ENCODE measurements around the gene DICER1. TPM values are rescaled to one million over a fixed set of nuclear protein-coding genes. Genes with fewer than 3 reads are reported as not detected.

The DICER1 gene
- total and polyA plus RNA-seq, 7 donors = 7.2 to 41.5 (median 30.7) TPM

DNA sequence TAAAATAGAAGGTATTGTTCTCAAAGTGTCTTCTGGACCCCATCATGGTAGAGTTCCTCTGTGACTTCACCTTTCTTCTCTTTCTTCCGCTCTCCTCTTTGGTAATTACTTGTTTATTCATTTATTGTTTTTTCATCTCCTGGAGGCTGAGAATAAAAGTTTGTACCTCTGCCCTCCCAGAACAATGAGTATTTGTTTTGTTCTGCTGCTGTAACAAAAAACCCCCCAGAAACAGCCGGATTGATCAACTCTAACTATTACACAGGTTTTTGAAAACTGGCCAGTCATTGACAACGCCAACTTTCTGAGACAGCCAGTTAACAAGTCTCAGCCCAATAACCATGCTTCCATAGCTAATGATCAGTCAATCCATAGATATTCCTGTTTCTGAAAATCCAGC, 8.2 kb upstream of the DICER1 start:
- WGBS, 3 donors = 93 to 96% (median 94%) methylated on average over 3 of the region's 3 CpGs
- DNase-seq (no peak), ATAC-seq (no peak)
- H3K27me3 ChIP-seq (ENCODE audit: insufficient read depth in 3 of 3, low read length in 2 of 3) = no peaks in the 10 kb centered on the region
- no peak overlapping the region for H3K4me3 ChIP-seq
- H3K9me3 ChIP-seq = no peaks in the 10 kb centered on the region
- no peak overlapping the region for H3K27ac ChIP-seq
- intact Hi-C loops (cut with DNase I) = loop anchor here in 1 of 2 donors (10.0 kb wide), 1 partner anchor 269 kb away; no protein-coding TSS in a partner anchor
- no peaks in the 10 kb centered on the region for H3K4me1 ChIP-seq
- TF ChIP-seq, protein P1, sequence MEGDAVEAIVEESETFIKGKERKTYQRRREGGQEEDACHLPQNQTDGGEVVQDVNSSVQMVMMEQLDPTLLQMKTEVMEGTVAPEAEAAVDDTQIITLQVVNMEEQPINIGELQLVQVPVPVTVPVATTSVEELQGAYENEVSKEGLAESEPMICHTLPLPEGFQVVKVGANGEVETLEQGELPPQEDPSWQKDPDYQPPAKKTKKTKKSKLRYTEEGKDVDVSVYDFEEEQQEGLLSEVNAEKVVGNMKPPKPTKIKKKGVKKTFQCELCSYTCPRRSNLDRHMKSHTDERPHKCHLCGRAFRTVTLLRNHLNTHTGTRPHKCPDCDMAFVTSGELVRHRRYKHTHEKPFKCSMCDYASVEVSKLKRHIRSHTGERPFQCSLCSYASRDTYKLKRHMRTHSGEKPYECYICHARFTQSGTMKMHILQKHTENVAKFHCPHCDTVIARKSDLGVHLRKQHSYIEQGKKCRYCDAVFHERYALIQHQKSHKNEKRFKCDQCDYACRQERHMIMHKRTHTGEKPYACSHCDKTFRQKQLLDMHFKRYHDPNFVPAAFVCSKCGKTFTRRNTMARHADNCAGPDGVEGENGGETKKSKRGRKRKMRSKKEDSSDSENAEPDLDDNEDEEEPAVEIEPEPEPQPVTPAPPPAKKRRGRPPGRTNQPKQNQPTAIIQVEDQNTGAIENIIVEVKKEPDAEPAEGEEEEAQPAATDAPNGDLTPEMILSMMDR (IDR thresholded peaks at IDR 0.05) = no peak
- no peaks in the 10 kb centered on the region for H3K36me3 ChIP-seq (ENCODE audit: insufficient read depth in 1 of 2, low read depth in 1 of 2)

DNA sequence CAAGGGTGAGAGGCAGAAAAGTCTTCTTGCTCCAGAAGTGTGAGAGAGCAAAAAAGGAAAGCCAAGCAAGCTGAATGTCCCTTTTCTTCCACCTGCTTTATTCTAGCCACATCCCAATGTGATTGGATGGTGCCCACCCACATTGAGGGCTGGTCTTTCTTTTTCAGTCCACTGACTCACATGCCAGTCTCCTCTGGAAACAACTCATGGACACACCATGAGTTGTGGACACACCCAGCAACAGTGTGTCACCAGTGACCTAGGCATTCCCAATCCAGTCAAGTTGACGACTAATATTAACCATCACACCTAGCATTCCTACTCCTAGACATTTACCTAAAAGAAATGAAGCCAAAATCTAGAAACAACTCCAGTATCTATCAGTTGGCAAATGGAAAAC, 7.2 kb upstream of the DICER1 start:
- H3K4me1 ChIP-seq = no peaks in the 10 kb centered on the region
- H3K4me3 ChIP-seq = no peak overlapping the region
- H3K27ac ChIP-seq = no peak overlapping the region
- H3K9me3 ChIP-seq = no peaks in the 10 kb centered on the region
- ATAC-seq = no peak
- H3K27me3 ChIP-seq (ENCODE audit: insufficient read depth in 3 of 3, low read length in 2 of 3) = no peaks in the 10 kb centered on the region
- WGBS, 3 donors = 90 to 100% (median 95%) methylated on average over 1 of the region's 1 CpG
- TF ChIP-seq, protein P1 (IDR thresholded peaks at IDR 0.05) = no peak
- no peaks in the 10 kb centered on the region for H3K36me3 ChIP-seq (ENCODE audit: insufficient read depth in 1 of 2, low read depth in 1 of 2)
- DNase-seq = no peak
- intact Hi-C loops (cut with DNase I) = loop anchor here in 1 of 2 donors (10.0 kb wide), 1 partner anchor 270 kb away; no protein-coding TSS in a partner anchor

DNA sequence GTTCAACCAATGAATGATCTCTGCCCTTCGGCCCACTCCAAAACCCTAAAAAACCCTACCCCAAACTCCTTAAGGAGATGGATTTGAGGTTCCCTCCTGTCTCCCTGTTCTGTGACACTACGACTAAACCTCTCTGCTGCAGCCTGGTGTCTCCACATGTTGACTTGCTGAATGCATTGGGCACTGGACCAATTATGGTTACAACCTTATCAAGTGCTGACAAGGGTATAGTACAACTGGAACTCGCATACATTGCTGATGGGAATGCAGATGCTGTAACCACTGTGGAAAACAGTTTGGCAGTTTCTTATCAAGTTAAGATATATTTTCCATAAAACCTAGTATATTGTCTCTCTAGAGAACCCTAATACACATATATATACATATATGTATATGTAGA, 6.3 kb upstream of the DICER1 start:
- H3K9me3 ChIP-seq = no peaks in the 10 kb centered on the region
- intact Hi-C loops (cut with DNase I) = loop anchor here in 1 of 2 donors (10.0 kb wide), 1 partner anchor 271 kb away; no protein-coding TSS in a partner anchor
- no peak overlapping the region for H3K27ac ChIP-seq
- no peaks in the 10 kb centered on the region for H3K36me3 ChIP-seq (ENCODE audit: insufficient read depth in 1 of 2, low read depth in 1 of 2)
- no peaks in the 10 kb centered on the region for H3K4me1 ChIP-seq
- WGBS, 3 donors = 87 to 97% (median 91%) methylated on average over 3 of the region's 3 CpGs
- DNase-seq (no peak), ATAC-seq (no peak)
- TF ChIP-seq, protein P1 (IDR thresholded peaks at IDR 0.05) = no peak
- H3K27me3 ChIP-seq (ENCODE audit: insufficient read depth in 3 of 3, low read length in 2 of 3) = no peaks in the 10 kb centered on the region
- no peak overlapping the region for H3K4me3 ChIP-seq

DNA sequence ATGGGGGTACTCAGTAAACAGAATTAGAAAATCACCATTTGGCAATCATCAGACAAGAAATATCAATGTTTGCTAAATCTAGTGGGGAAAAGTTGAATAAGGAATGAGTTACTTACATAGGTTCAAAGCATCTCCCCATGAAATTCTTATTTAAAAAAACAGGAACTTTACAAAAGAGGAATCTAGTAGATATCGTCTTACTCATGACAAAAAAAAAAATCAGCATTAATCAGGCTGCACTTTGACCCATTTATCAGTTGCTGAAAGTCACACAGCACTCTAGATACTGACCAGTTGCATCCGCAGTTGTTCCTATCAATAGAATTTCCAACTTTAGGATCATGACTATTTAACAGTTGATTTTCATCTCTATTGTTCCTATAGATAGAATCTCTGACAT, 5.8 kb upstream of the DICER1 start:
- no peaks in the 10 kb centered on the region for H3K9me3 ChIP-seq
- no peak for ATAC-seq
- no peak for DNase-seq
- 80 to 91% (median 87%) methylated on average over 2 of the region's 2 CpGs for WGBS, 3 donors
- H3K36me3 ChIP-seq (ENCODE audit: insufficient read depth in 1 of 2, low read depth in 1 of 2) = no peaks in the 10 kb centered on the region
- H3K27me3 ChIP-seq (ENCODE audit: insufficient read depth in 3 of 3, low read length in 2 of 3) = no peaks in the 10 kb centered on the region
- H3K4me3 ChIP-seq = no peak overlapping the region
- TF ChIP-seq, protein P1 (IDR thresholded peaks at IDR 0.05) = no peak
- peaks cover 3% of the 10 kb centered on the region for H3K4me1 ChIP-seq
- H3K27ac ChIP-seq = no peak overlapping the region
- intact Hi-C loops (cut with DNase I) = loop anchor here in 1 of 2 donors (10.0 kb wide), 1 partner anchor 272 kb away; no protein-coding TSS in a partner anchor

DNA sequence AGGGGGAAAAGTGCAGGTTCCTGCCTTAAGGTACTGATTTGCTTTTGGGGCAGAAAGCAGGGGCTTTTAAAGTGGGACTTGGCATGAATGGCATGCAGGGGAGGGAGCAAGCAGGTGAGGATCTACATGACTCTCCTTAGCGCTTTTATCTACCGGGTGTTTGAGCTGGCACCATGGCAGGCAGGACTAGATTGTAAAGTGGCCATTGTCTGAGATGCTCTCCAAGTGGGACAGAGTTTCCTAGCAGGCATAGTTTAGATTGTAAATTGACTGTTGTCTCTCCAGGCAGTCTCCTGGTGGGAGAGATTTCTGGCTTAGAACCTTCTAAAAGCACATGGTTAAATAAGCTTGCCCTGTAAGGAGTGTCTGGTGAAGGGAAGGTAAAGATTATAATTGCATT, 5.3 kb upstream of the DICER1 start:
- WGBS, 3 donors = 53 to 72% (median 62%) methylated on average over 2 of the region's 2 CpGs
- Histone ChIP-seq H3K9me3 (no peaks in the 10 kb centered on the region), H3K36me3 (ENCODE audit: insufficient read depth in 1 of 2, low read depth in 1 of 2) (no peaks in the 10 kb centered on the region), H3K4me3 (no peak overlapping the region), H3K27me3 (ENCODE audit: insufficient read depth in 3 of 3, low read length in 2 of 3) (no peaks in the 10 kb centered on the region), H3K4me1 (peaks cover 5% of the 10 kb centered on the region), H3K27ac (no peak overlapping the region)
- ATAC-seq (no peak), DNase-seq (no peak)
- intact Hi-C loops (cut with DNase I) = loop anchor here in 1 of 2 donors (10.0 kb wide), 1 partner anchor 272 kb away; no protein-coding TSS in a partner anchor
- TF ChIP-seq, protein P1 (IDR thresholded peaks at IDR 0.05) = no peak

Data from psoas muscle (tissue), 8 donors.